ENCODE results near the gene GNL3.

The GNL3 gene

GRCh38 chr3:52696830-52697631, 11.2 kb downstream of the GNL3 start:
- no peak for TF ChIP-seq CTCF (IDR thresholded peaks at IDR 0.05; ENCODE audit: insufficient read depth, low read depth, low read length, missing control alignments)
- DNase-seq (ENCODE audit: low read depth), result peak; percentile 47
- H3K4me3 ChIP-seq (ENCODE audit: low read depth, low read length), result peak overlapping the region; percentile 18; the same call in 1 of the 2 replicates

DNA sequence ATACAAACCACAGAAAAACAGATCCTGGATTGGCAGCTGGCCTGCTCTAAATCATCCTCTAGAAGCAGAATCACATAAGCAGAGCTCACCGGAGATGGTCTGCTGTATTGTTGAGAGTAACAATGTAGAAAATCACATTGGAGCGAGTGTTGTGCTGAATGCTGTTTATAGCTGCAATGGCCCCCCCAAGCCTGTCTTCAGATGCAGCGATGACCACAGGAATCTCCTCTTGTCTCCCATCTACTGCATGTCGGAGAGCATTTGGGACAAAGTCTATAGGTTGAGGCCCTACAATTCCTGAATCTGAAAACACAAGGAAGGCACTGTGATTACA, 11.8 kb downstream of the GNL3 start:
- no peak overlapping the region for H3K4me3 ChIP-seq (ENCODE audit: low read depth, low read length)
- no peak for DNase-seq (ENCODE audit: low read depth)
- no peak for TF ChIP-seq CTCF (IDR thresholded peaks at IDR 0.05; ENCODE audit: insufficient read depth, low read depth, low read length, missing control alignments)

DNA sequence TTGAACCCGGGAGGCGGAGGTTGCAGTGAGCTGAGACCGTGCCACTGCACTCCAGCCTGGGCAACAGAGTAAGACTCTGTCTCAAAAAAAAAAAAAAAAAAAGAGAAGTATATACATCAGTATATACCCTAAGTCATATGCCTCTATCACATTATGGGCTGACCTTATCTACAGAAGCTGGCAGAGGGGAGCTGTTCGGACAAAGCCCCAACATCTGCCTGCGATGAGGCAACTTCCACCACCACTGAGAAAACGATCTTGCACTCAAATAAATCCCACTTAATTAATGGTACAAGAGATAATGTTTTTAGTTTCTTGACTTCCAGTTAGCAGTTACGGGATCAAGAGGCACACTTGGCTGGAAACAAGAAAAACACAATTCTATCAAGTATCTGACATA, 17.5 kb downstream of the GNL3 start:
- no peak for TF ChIP-seq CTCF (IDR thresholded peaks at IDR 0.05; ENCODE audit: insufficient read depth, low read depth, low read length, missing control alignments)
- no peak for DNase-seq (ENCODE audit: low read depth)
- H3K4me3 ChIP-seq (ENCODE audit: low read depth, low read length), result no peak overlapping the region

DNA sequence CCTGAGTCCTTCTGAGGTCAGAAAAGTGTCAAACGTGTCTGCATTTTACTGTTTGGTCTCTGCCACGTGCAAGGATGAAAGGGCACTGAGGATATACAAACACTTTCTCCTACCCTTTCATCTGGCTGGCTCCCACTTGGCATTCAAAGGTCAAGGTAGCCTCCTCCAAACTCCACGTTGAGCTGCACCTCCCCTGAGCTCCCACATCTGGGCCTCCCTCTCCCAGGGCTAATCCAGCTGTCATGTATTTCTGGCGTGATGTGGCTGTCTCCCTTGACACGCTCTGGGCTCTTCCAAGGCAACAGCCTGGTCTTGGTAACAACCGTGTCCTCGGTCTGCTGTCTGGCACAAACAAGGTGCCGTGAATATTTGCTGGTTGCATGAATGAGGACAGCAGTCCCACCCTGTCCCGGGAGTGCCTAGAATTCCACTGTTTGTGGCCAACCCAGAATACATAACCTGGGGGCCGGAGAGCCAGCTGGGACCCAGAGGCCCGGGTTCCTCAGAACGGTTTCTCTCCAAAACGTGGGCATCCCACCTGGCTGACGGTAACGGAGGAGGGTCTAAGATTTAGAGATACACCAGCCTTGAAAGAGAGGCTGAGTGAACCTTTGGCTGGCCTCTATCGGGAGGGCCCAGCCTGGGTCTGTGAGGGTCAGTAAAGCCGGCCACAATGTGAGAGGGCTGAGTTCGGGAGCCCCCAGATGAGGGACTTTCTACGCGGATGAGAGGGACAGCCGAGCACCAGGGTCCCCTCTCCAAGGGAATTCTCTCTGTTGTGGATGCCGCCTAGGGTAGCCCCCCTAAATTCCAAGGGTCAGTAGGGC, 19.0 kb downstream of the GNL3 start:
- H3K4me3 ChIP-seq (ENCODE audit: low read depth, low read length), result peak overlapping the region; percentile 77
- DNase-seq (ENCODE audit: low read depth), result peak; percentile 40
- TF ChIP-seq CTCF (IDR thresholded peaks at IDR 0.05; ENCODE audit: insufficient read depth, low read depth, low read length, missing control alignments), result no peak

GRCh38 chr3:52705438-52705687, 19.5 kb downstream of the GNL3 start:
- DNase-seq (ENCODE audit: low read depth), result no peak
- no peak for TF ChIP-seq CTCF (IDR thresholded peaks at IDR 0.05; ENCODE audit: insufficient read depth, low read depth, low read length, missing control alignments)
- peak overlapping the region; percentile 77 for H3K4me3 ChIP-seq (ENCODE audit: low read depth, low read length)

DNA sequence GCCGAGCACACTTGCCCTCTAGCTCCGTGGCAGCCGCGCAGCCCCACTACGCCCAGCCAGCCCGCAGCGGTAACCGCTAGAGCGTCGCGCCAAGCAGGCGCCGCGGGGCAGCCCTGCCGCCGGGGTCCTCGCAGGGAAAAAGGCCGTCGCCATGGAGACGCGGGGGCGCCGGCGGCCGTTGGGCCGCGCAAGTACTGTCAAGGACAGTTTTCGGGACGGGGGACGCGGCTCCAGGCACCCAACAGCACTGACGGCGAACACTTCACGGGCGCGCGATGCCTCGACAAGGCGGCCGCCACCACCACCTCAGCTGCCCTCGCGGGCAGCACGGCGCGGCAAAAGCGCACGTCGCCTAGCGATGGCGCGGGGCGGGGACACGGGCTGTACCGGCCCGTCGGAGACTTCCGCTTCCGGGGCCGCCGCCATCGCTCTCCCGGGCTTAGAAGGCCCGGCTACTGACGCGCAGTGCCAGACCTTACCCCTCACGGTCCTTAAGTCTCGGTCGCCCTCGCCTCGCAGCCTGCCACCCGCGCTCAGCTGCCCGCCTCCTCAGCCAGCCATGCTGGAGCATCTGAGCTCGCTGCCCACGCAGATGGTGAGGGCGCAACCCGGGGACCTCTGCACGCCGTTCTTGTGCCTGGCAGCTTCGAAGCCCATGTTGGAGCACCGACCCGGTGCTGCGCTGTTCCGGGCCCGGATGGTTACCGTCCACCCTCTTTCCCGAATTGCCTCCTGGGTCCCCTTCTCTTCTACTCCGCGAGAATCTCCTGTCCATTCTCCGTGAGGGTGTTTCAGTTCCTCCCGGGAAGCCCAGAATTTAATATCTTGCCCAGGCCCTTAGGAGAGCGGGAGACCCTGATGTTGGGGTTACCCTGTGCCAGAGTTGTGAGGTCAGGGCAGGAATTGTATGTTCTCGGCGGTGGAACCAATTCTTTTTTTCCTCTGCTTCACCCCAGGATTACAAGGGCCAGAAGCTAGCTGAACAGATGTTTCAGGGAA, 20.2 kb downstream of the GNL3 start, which contains the start of the genes GLT8D1 and SPCS1:
Gene GLT8D1 (minus strand): TSS at position 104 of the 999 bp plus-strand sequence. CDS start 5,331 bp downstream, outside the sequence.
Gene SPCS1 (plus strand): TSS at position 419 of the 999 bp plus-strand sequence. CDS start 141 bp downstream, at position 560.
- H3K4me3 ChIP-seq (ENCODE audit: low read depth, low read length), result peak within 1 kb of the TSS; percentile 77
- no peak for TF ChIP-seq CTCF (IDR thresholded peaks at IDR 0.05; ENCODE audit: insufficient read depth, low read depth, low read length, missing control alignments)
- peak; percentile 92 for DNase-seq (ENCODE audit: low read depth)

Measured in GM12865 (cell line).